IMR-90 (cell line): ENCODE measurements around the gene NT5M. TPM values are rescaled to one million over a fixed set of nuclear protein-coding genes. Genes with fewer than 3 reads are reported as not detected.

Source experiments
- ATAC-seq: fragments of 200-7000 bp; cut with Tn5 transposase; 2 replicates; pipeline ENCODE4 v1.9.1; 2020; ENCODE audit warnings: low read depth, mild to moderate bottlenecking, moderate library complexity
- BruUV-seq: library from RNA; stranded (reverse); fragments of 400-500 nt; replicated peaks from 2 replicates; lab custom pipeline; 2021; lab: Mats Ljungman, UMichigan
- CTCF ChIA-PET: fragments of 300-600 bp; formaldehyde crosslinking; extraction: SDS; loops from one replicate; lab custom pipeline; 2021; ENCODE audit warnings: antibody characterized with exemption; lab: Yijun Ruan, JAX
- POLR2A ChIA-PET: fragments of 300-600 bp; sonication (Branson Sonifier 250); formaldehyde crosslinking; loops from one replicate; lab custom pipeline; 2022; ENCODE audit warnings: antibody characterized with exemption; ENCODE audit not compliant: unreplicated experiment; lab: Charles Lee
- DNase-seq: peaks from one replicate; pipeline ENCODE4 v3.0.0; 2013
- H2AFZ ChIP-seq: replicated peaks from 2 replicates; pipeline ENCODE3; 2013; ENCODE audit warnings: low read length, mild to moderate bottlenecking; ENCODE audit not compliant: poor library complexity
- H2AK5ac ChIP-seq: 2 replicates; pipeline ENCODE4 v1.6.1; 2013; ENCODE audit warnings: low read depth, low read length, inconsistent platforms
- H2AK9ac ChIP-seq: replicated peaks from 2 replicates; pipeline ENCODE3; 2013; ENCODE audit warnings: mild to moderate bottlenecking, low read depth, low read length, moderate library complexity; ENCODE audit not compliant: poor library complexity
- H2BK120ac ChIP-seq: 2 replicates; pipeline ENCODE4 v1.6.1; 2013; ENCODE audit warnings: low read depth, low read length, inconsistent platforms
- H2BK15ac ChIP-seq: 3 replicates; pipeline ENCODE4 v1.6.1; 2013; ENCODE audit warnings: low read depth, low read length, inconsistent platforms
- H2BK20ac ChIP-seq: 2 replicates; pipeline ENCODE4 v1.6.1; 2013; ENCODE audit warnings: low read depth, mild to moderate bottlenecking, inconsistent platforms, low read length, moderate library complexity
- H2BK5ac ChIP-seq: 2 replicates; pipeline ENCODE4 v1.6.1; 2013; ENCODE audit warnings: mild to moderate bottlenecking, low read depth, low read length, inconsistent platforms; ENCODE audit not compliant: poor library complexity, severe bottlenecking
- H3K14ac ChIP-seq: replicated peaks from 2 replicates; pipeline ENCODE4 v1.6.1; 2013; ENCODE audit warnings: low read depth, low read length, inconsistent platforms
- H3K18ac ChIP-seq: 2 replicates; pipeline ENCODE4 v1.6.1; 2013; ENCODE audit warnings: low read depth, low read length, control low read depth
- H3K23ac ChIP-seq: 2 replicates; pipeline ENCODE4 v1.6.1; 2013; ENCODE audit warnings: low read depth, low read length, inconsistent platforms
- H3K27ac ChIP-seq: 2 replicates; pipeline ENCODE4 v1.5.1; 2013; ENCODE audit warnings: mild to moderate bottlenecking, control low read depth, low read length; ENCODE audit not compliant: insufficient read depth
- H3K27me3 ChIP-seq: 2 replicates; pipeline ENCODE4 v1.6.1; 2013; ENCODE audit warnings: low read length; ENCODE audit not compliant: control insufficient read depth, insufficient read depth
- H3K36me3 ChIP-seq: 2 replicates; pipeline ENCODE4 v1.6.1; 2013; ENCODE audit warnings: low read length, mixed read lengths; ENCODE audit not compliant: control insufficient read depth, insufficient read depth
- H3K4ac ChIP-seq: 2 replicates; pipeline ENCODE4 v1.6.1; 2013; ENCODE audit warnings: low read depth, low read length, inconsistent platforms
- H3K4me1 ChIP-seq: 2 replicates; pipeline ENCODE4 v1.6.1; 2013; ENCODE audit warnings: low read length, mixed read lengths; ENCODE audit not compliant: control insufficient read depth, insufficient read depth
- H3K4me2 ChIP-seq: 2 replicates; pipeline ENCODE4 v1.6.1; 2013; ENCODE audit warnings: low read depth, mild to moderate bottlenecking, control low read depth, low read length, moderate library complexity
- H3K4me3 ChIP-seq: 2 replicates; pipeline ENCODE4 v1.5.1; 2013; ENCODE audit warnings: low read depth, mild to moderate bottlenecking, control low read depth, low read length, moderate library complexity; ENCODE audit not compliant: insufficient read depth
- H3K56ac ChIP-seq: 2 replicates; pipeline ENCODE4 v1.6.1; 2013; ENCODE audit warnings: low read length, inconsistent platforms; ENCODE audit not compliant: insufficient read depth; ENCODE audit errors: extremely low read depth
- H3K79me1 ChIP-seq, 2 experiments: 2 replicates each; pipeline ENCODE4 v1.6.1; 2013; ENCODE audit warnings: low read length in 2 of 2, inconsistent platforms in 1 of 2, low read depth in 1 of 2
- H3K9ac ChIP-seq: 2 replicates; pipeline ENCODE4 v1.6.1; 2013; ENCODE audit warnings: low read depth, low read length, control low read depth
- H3K9me1 ChIP-seq: 2 replicates; pipeline ENCODE4 v1.6.1; 2013; ENCODE audit warnings: low read length, inconsistent platforms; ENCODE audit not compliant: insufficient read depth
- H3K9me3 ChIP-seq: 2 replicates; pipeline ENCODE4 v1.6.1; 2013; ENCODE audit warnings: low read length; ENCODE audit not compliant: control insufficient read depth, insufficient read depth
- H4K20me1 ChIP-seq: 2 replicates; pipeline ENCODE4 v1.6.1; 2013; ENCODE audit warnings: low read length, inconsistent platforms; ENCODE audit not compliant: insufficient read depth
- H4K5ac ChIP-seq: 2 replicates; pipeline ENCODE4 v1.6.1; 2013; ENCODE audit warnings: mild to moderate bottlenecking, low read depth, low read length, control low read depth
- H4K8ac ChIP-seq, 2 experiments: 2 replicates each; pipeline ENCODE4 v1.6.1; 2013; ENCODE audit warnings: low read depth in 2 of 2, low read length in 2 of 2, control low read depth in 1 of 2, inconsistent platforms in 1 of 2
- H4K91ac ChIP-seq: 2 replicates; pipeline ENCODE4 v1.6.1; 2013; ENCODE audit warnings: low read depth, low read length, inconsistent platforms; ENCODE audit not compliant: insufficient read depth
- CTCF ChIP-seq: conservative IDR thresholded peaks from 2 replicates; pipeline ENCODE4 v1.5.1; 2012; ENCODE audit warnings: mild to moderate bottlenecking, low read depth, low read length, improper control_type of control experiment
- ELK1 ChIP-seq: fragments of 150-350 bp; IDR thresholded peaks from 2 replicates; pipeline ENCODE4 v1.6.1; 2016; ENCODE audit warnings: low read depth, mild to moderate bottlenecking, low read length, moderate library complexity, borderline replicate concordance
- FOS ChIP-seq: fragments of 150-350 bp; IDR thresholded peaks from 2 replicates; pipeline ENCODE4 v1.6.1; 2016; ENCODE audit warnings: low read depth, low read length
- POLR2A ChIP-seq: IDR thresholded peaks from 2 replicates; pipeline ENCODE4 v1.6.1; 2012; ENCODE audit warnings: mild to moderate bottlenecking, low read depth, low read length
- RAD21 ChIP-seq: IDR thresholded peaks from 2 replicates; pipeline ENCODE4 v1.6.1; 2012; ENCODE audit warnings: low read length, improper control_type of control experiment
- WGBS, 2 experiments: methylation state at CpG; one replicate each; pipeline versions ENCODE4 v1.1.5 to v1.1.7; 2013; ENCODE audit warnings: missing lambda C conversion rate in 2 of 2; ENCODE audit not compliant: insufficient read length in 1 of 2; ENCODE audit errors: extremely low coverage in 2 of 2; 5-methylcytosine and 5-hydroxymethylcytosine counted together
- dilution Hi-C: fragments of 300-500 bp; cut with HindIII; formaldehyde crosslinking; loops from one replicate; pipeline ENCODE4 v1.14.3; 2018; ENCODE audit warnings: low sequenced_read_pairs; ENCODE audit not compliant: unreplicated experiment
- in situ Hi-C: fragments of 300-500 bp; cut with MboI; formaldehyde crosslinking; loops from 3 replicates; pipeline ENCODE4 v1.14.3; 2019; ENCODE audit warnings: low sequenced_read_pairs, inconsistent platforms, mixed read lengths
- intact Hi-C: fragments of 100-400 bp; cut with micrococcal nuclease; formaldehyde crosslinking; loops from 2 replicates; pipeline ENCODE4 v1.10.0; 2022
- polyA plus RNA-seq, 3 experiments: library from polyadenylated mRNA; depleted of rRNA; stranded (reverse); fragments of >200 nt; gene quantifications; 2 replicates each; pipeline ENCODE4 v1.2.3, GENCODE V29; 2012; ENCODE audit warnings: low replicate concordance in 1 of 3
- total RNA-seq: library from RNA; depleted of rRNA; stranded (reverse); fragments of >200 nt; gene quantifications from 2 replicates; pipeline ENCODE4 v1.2.3, GENCODE V29; 2012

The NT5M gene
- total and polyA plus RNA-seq, 2 of the 4 experiments (the other 2 are of a cell fraction), result 0.18 to 0.32 TPM

GRCh38 chr17:17313350-17313991 lies 10.3 kb downstream of the NT5M start:
- no TSS peak for BruUV-seq
- WGBS, 2 experiments, result 17% methylated on average over 1 of the region's 12 CpGs; no CpG with 5 or more reads in 1 of the 2 experiments
- H3K9ac ChIP-seq, result no peak overlapping the region
- no peak overlapping the region for H3K4ac ChIP-seq
- no peak for TF ChIP-seq FOS
- peak; percentile 50 for TF ChIP-seq RAD21
- no peak for TF ChIP-seq POLR2A
- TF ChIP-seq CTCF, result peak; percentile 34
- no peak for TF ChIP-seq ELK1
- dilution Hi-C loops, result no loop called here
- no peak overlapping the region for H2AK9ac ChIP-seq
- ChIA-PET POLR2A (no interaction called here), CTCF (no interaction called here)
- H2BK15ac ChIP-seq, result no peak overlapping the region
- in situ Hi-C loops, result no loop called here
- H3K23ac ChIP-seq, result no peak overlapping the region
- H3K18ac ChIP-seq, result no peak overlapping the region
- no peak overlapping the region for H3K4me2 ChIP-seq
- H3K56ac ChIP-seq, result no peak overlapping the region
- H4K8ac ChIP-seq, result no peak overlapping the region
- H2BK5ac ChIP-seq, result no peak overlapping the region
- H3K9me3 ChIP-seq, result no peaks in the 10 kb centered on the region
- no peaks in the 10 kb centered on the region for H3K27me3 ChIP-seq
- no peaks in the 10 kb centered on the region for H3K9me1 ChIP-seq
- no peak for ATAC-seq
- no peak overlapping the region for H3K4me3 ChIP-seq
- no peaks in the 10 kb centered on the region for H3K36me3 ChIP-seq
- no peak overlapping the region for H4K91ac ChIP-seq
- no peaks in the 10 kb centered on the region for H4K20me1 ChIP-seq
- peak overlapping the region; percentile 26 for H2AFZ ChIP-seq
- H2BK20ac ChIP-seq, result no peak overlapping the region
- H2AK5ac ChIP-seq, result no peak overlapping the region
- H3K14ac ChIP-seq, result no peak overlapping the region
- H2BK120ac ChIP-seq, result no peak overlapping the region
- no peak overlapping the region for H3K27ac ChIP-seq
- no peaks in the 10 kb centered on the region for H3K79me1 ChIP-seq
- H4K5ac ChIP-seq, result no peak overlapping the region
- intact Hi-C loops, result no loop called here
- no peaks in the 10 kb centered on the region for H3K4me1 ChIP-seq
- no peak for DNase-seq
